Measurements from ENCODE around the gene SLC35F2.
"Not testable (repeated sequence)": the region's sequence is repeated elsewhere in the genome, so short reads cannot be mapped to it uniquely, and the experiment has no call there.

SLC35F2 gene, protein sequence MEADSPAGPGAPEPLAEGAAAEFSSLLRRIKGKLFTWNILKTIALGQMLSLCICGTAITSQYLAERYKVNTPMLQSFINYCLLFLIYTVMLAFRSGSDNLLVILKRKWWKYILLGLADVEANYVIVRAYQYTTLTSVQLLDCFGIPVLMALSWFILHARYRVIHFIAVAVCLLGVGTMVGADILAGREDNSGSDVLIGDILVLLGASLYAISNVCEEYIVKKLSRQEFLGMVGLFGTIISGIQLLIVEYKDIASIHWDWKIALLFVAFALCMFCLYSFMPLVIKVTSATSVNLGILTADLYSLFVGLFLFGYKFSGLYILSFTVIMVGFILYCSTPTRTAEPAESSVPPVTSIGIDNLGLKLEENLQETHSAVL

DNA sequence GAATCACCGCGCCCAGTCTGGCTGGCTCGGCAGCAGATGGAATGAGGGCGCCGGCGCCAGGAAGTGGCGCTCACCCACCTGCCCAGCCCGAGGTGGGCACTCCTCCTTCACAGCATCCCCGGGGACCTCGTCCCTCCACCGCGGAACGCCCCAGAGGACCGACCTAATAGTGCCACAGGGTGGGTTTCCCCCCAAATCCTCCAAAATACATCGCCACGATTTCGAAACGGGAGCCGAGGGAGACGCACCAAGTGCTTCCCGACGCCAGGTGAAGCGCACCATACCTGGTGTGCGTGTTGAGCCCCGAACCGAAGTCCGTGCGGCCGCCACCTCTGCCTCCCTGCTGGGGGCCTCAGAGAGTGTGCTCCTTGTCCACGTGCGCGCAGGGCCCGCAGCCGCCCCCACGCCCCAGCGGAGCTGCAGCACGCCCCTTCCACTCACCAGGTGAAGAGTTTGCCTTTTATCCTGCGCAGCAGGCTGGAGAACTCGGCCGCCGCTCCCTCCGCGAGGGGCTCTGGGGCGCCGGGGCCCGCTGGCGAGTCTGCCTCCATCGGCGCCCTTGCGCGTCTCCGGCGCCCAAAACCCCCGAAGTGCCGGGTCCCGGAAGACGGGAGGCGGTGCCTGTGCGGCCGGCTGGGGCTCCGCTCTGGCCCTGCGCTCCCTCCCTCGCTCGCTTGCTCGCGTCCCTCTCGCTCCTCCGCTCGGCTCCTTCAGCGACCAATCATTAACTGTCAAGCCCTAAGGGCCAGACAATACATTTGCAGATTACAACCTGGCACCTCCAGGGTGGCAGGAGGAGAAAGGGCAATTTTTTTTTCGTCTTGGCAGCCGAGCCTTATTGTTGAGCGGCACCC is at the start of gene SLC35F2:
SLC35F2 (minus strand) TSS at position 571 of the 854 bp plus-strand sequence; CDS start at position 551, 20 bp downstream.
- peak; percentile 70 for DNase-seq

GRCh38 chr11:107908211-107908610 is 49.6 kb upstream of the SLC35F2 start:
- no peak for DNase-seq

GRCh38 chr11:107898270-107898669 is 39.7 kb upstream of the SLC35F2 start:
- DNase-seq = peak; percentile 22

DNA sequence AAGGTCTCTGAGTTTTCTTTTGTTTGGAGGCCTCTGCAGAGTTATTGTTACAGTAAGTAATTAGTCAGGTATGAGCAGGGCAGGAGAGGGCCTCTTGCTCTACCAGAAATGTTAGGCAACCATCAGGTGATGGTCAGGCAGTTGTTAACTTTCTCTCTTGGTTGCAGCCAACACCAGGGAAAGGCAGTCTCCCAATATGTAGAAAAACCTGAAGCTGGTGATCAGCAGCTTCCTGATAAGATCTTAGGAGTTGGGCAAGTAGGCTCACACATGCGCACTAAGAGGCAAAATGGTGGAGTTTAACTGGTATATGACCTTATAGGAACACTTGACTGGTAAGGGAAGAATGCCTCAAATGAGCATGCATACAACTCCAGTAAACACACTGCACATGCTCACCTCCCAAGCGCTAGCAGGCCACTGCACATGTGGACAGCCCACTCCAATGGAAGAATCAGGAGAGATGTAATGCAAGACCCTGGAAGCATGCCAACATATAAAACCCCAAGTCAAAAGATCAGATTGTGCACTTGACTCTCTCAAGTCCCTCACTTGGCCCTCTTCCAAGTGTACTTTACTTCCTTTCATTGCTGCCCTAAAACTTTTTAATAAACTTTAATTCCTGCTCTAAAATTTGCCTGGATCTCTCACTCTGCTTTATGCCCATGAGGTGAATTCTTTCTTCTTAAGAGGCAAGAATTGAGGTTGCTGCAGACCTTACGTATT is 23.7 kb upstream of the SLC35F2 start:
- no peak for DNase-seq

DNA sequence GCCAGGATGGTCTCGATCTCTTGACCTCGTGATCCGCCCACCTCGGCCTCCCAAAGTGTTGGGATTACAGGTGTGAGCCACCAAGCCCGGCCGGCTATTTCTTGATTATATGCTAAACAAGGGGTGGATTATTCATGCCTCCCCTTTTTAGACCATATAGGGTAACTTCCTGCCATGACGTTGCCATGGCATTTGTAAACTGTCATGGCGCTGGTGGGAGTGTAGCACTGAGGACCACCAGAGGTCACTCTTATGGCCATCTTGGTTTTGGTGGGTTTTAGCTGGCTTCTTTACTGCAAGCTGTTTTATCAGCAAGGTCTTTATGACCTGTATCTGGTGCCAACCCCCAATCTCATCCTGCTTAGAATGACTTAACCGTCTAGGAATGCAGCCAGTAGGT is 22.9 kb upstream of the SLC35F2 start:
- DNase-seq = not testable (repeated sequence)

DNA sequence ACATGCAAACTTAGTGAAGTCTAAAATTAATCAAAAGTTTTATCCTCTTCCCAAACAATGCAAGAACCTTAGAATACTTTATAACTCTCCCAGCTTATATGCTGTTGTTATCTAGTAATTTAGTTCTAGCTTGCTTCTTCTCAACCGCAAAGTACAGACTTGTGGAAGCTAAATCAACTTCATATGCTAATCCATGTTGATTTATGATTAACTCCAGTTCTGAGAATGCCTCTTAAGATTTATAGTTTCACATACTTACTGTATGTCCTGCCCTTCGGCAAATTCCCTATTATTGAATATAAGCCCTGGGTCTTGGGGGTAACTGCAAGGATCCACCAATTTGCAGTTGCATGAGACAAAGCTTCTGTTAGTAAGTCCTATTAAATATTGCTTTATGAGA is 17.6 kb upstream of the SLC35F2 start:
- no peak for DNase-seq

- DNase-seq = no peak
Observed at GRCh38 chr11:107864591-107864990, 6.0 kb upstream of the SLC35F2 start.

GRCh38 chr11:107860688-107861087 is 2.1 kb upstream of the SLC35F2 start:
- no peak for DNase-seq

GRCh38 chr11:107860240-107860620 is 1.6 kb upstream of the SLC35F2 start:
- not testable (repeated sequence) for DNase-seq

DNA sequence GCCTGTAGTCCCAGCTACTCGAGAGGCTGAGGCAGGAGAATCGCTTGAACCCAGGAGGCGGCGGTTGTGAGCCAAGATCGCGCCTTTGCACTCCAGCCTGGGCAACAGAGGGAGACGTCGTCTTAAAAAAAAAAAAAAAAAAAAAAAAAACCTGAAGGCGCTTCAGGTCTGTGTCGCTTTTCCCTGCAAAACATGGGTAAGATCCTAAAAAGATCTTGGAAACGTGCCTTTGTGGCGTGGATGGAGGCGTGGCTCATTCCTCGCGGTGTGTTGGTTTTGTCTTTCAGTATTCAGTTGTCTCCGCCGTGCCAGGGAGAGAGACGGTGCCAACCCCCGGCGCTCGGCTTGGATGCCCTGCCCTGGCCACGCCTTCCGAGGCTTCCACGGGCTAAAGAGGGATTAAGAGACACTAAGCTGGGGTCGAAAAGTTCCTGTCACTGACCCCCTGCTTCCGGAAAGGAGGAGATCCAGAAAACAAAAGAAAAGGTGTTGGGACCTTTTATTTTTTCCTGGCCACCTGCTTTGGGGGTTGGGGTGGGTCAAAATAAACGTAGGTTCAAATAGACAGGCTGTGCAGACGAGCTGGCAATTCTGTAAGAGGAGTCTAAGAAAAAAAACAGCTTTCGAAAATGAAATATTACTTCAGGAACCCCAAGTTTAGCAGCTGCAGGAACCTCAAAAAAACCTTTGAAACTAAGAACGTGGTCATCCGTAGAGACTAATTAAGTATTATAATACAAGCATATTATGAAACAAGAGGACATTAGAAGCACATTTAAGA is 1.1 kb upstream of the SLC35F2 start:
- DNase-seq = peak; percentile 21

- DNase-seq = peak; percentile 10
Observed at GRCh38 chr11:107857550-107858216, 904 bp downstream of the SLC35F2 start.

- DNase-seq = no peak
Observed at GRCh38 chr11:107856981-107857517, 1.5 kb downstream of the SLC35F2 start.

- DNase-seq = no peak
Observed at GRCh38 chr11:107856180-107856980, 2.2 kb downstream of the SLC35F2 start.

GRCh38 chr11:107853070-107853469 is 5.5 kb downstream of the SLC35F2 start:
- DNase-seq = no peak

DNA sequence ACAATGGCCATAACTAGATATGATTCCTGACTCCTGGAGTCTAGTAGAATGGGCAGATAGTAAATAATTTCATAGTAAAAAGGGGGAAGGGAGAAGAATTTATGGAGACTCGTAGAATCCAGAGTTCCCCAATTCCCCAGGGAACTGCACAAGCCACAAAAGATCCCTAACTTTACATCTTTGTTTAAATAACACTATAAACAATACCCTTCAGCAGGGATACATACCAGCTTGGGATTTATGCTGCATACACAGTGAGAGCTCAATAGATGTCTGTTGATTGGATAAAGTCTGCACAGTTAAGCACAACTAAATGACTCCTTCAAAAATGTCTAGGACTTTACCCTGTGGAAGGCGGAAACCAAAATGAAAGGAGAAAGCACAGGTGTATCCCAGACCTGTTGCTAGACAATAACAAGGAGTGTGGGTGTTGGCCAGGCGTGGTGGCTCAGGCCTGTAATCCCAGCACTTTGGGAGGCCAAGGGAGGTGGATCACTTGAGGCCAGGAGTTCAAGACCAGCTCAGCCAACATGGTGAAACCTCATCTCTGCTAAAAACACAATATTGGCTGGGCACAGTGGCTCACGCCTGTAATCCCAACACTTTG is 6.8 kb downstream of the SLC35F2 start:
- no peak for DNase-seq

GRCh38 chr11:107849790-107850189 is 8.8 kb downstream of the SLC35F2 start:
- DNase-seq = no peak

DNA sequence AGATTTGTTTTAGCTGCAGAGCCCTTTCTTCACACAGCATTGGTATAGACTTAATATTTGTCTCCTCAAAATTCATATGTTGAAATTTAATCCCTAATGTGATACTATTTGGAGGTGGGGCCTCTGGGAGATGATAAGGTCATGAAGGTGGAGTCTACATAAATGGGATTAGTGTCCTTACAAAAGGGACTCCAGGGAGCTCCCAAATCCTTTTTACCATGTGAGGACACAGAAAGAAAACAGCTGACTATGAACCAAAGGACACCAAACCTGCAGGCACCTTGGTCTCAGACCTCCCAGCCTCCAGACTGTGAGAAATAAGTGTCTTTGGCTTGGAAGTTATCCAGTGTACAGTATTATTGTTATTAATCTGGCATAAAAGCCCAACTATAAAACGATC is 10.2 kb downstream of the SLC35F2 start:
- no peak for DNase-seq

DNA sequence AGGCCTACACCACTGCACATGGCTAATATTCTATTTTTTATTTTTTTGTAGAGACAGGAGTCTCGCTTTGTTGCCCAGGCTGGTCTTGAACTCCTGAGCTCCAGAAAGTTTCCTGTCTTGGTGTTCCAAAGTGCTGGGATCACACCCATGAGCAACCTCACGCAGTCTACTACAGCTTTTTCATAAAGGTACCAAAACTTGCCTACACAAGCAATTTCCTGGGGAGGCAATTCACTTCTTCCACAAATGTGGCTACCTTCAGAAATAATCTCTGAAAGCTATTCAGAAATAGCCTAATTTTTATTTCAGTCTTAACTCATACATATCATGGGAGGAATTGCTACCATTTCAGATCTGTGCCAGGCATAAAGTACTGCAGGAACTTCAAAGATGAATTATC is 11.4 kb downstream of the SLC35F2 start:
- no peak for DNase-seq

DNA sequence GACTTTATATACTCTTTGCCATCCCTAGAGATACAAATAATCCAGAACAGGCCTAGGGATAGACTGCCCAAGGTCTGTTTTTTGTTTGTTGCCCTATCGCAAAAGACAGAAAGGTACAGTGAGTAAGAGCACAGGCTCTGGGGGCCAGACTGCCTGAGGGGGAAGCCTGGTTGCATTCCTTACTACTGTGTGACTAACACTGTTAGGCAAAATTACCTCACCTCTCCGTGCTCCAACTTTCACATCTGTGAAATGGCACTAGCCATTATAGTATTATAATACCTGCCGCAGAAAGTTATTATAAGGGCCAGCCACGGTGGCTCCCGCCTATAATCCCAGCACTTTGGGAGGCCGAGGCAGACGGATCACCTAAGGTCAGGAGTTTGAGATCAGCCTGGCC is 14.5 kb downstream of the SLC35F2 start:
- no peak for DNase-seq

DNA sequence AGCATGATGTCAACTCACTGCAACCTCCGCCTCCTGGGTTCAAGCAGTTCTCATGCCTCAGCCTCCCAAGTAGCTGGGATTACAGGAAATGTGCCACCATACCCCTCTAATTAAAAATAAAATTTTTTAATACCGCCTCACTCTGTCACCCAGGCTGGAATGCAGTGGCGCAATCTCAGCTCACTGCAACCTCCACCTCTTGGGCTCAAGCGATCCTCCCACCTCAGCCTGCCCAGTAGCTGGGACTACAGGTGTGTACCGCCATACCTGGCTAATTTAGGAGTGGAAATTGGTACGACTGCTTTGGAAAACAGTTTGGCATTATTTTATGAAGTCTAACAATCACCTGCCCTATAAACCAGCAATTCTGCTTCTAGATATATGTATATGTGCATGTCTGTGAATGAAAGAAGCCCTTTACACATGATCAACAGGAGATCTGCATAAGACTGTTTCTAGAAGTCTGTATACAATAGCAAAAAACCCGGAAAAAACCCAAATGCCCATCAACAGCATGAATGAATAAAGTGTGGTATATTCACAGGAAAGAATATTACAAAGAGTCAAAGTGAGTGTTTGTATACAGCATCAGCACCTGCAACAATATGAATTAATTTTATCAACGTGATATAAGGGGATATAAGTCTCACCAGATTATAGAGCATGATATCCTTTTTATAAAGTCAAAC is 16.0 kb downstream of the SLC35F2 start:
- no peak for DNase-seq

Measured in CD4-positive, alpha-beta T cell treated with Interleukin-12 subunit alpha and Interleukin-12 subunit beta, for 1 hour (primary cell).